ENCODE data around the gene TUBA4A. TPM values are rescaled to one million over a fixed set of nuclear protein-coding genes. Genes with fewer than 3 reads are reported as not detected.
A peak's percentile ranks its signal among the peaks of the same experiment; 100 is the strongest.

TUBA4A gene
- total and polyA plus RNA-seq, 4 donors = 15.6 to 82.1 (median 43.0) TPM

DNA sequence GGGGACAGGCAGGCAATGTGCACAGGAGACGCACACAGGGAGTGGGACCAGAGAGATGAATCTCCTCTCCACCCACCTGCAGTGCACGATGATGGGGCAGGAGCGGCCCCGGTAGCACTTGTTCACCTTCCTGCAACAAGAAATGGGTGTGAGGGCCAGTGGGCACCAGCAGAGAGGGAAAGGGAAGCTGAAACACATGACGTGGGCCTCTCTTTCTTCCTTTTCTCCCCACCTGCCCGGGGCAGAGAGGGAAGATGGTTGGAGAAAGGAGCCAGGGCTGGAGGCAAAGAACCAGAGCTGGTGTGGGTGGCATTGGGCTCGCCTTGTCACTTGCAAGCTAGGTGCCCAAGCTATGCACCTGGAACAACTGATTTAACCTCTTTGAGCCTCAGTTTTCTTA is 37.7 kb upstream of the TUBA4A start:
- ATAC-seq (ENCODE audit: insufficient read depth, low FRiP score) (no peak), DNase-seq (no peak)
- Histone ChIP-seq H3K27me3 (ENCODE audit: control insufficient read depth in 3 of 3, insufficient read depth in 3 of 3, low read length in 2 of 3) (peaks cover 0 to 5% (median 0%) of the 10 kb centered on the region in 3 donors), H3K9me3 (ENCODE audit: control insufficient read depth in 4 of 4, insufficient read depth in 3 of 4, low read length in 3 of 4) (no peaks in the 10 kb centered on the region), H3K4me1 (ENCODE audit: control insufficient read depth in 5 of 5, insufficient read depth in 5 of 5, low read length in 5 of 5) (peaks cover 0 to 13% (median 4%) of the 10 kb centered on the region in 5 donors), H3K9ac (ENCODE audit: insufficient read depth in 1 of 2, low read length in 2 of 2) (no peak overlapping the region), H3K27ac (ENCODE audit: low read depth in 1 of 2, low read length in 1 of 2) (no peak overlapping the region), H3K4me3 (no peak overlapping the region), H3K36me3 (ENCODE audit: control insufficient read depth in 4 of 4, insufficient read depth in 4 of 4, low read length in 4 of 4) (no peaks in the 10 kb centered on the region)
- 81 to 85% methylated on average over 6 to 7 of the region's 7 CpGs for WGBS, 2 donors
- TF ChIP-seq CTCF (IDR thresholded peaks at IDR 0.05; ENCODE audit: control extremely low read depth, extremely low read depth) = no peak

GRCh38 chr2:219290381-219291171 is 36.9 kb upstream of the TUBA4A start:
- DNase-seq = no peak
- Histone ChIP-seq H3K36me3 (ENCODE audit: control insufficient read depth in 4 of 4, insufficient read depth in 4 of 4, low read length in 4 of 4) (peaks cover 0 to 6% (median under 1%) of the 10 kb centered on the region in 4 donors), H3K27me3 (ENCODE audit: control insufficient read depth in 3 of 3, insufficient read depth in 3 of 3, low read length in 2 of 3) (peaks cover 0 to 5% (median 0%) of the 10 kb centered on the region in 3 donors), H3K27ac (ENCODE audit: low read depth in 1 of 2, low read length in 1 of 2) (no peak overlapping the region), H3K4me3 (no peak overlapping the region), H3K4me1 (ENCODE audit: control insufficient read depth in 5 of 5, insufficient read depth in 5 of 5, low read length in 5 of 5) (peaks cover 0 to 13% (median 4%) of the 10 kb centered on the region in 5 donors), H3K9ac (ENCODE audit: insufficient read depth in 1 of 2, low read length in 2 of 2) (no peak overlapping the region), H3K9me3 (ENCODE audit: control insufficient read depth in 4 of 4, insufficient read depth in 3 of 4, low read length in 3 of 4) (no peaks in the 10 kb centered on the region)
- WGBS, 2 donors = 88 to 92% methylated on average over 16 of the region's 16 CpGs
- no peak for ATAC-seq (ENCODE audit: insufficient read depth, low FRiP score)
- no peak for TF ChIP-seq CTCF (IDR thresholded peaks at IDR 0.05; ENCODE audit: control extremely low read depth, extremely low read depth)

GRCh38 chr2:219289537-219290361 is 36.0 kb upstream of the TUBA4A start:
- Histone ChIP-seq H3K36me3 (ENCODE audit: control insufficient read depth in 4 of 4, insufficient read depth in 4 of 4, low read length in 4 of 4) (peaks cover 0 to 13% (median 7%) of the 10 kb centered on the region in 4 donors), H3K27me3 (ENCODE audit: control insufficient read depth in 3 of 3, insufficient read depth in 3 of 3, low read length in 2 of 3) (no peaks in the 10 kb centered on the region), H3K4me3 (no peak overlapping the region), H3K4me1 (ENCODE audit: control insufficient read depth in 5 of 5, insufficient read depth in 5 of 5, low read length in 5 of 5) (peaks cover 0 to 9% (median 0%) of the 10 kb centered on the region in 5 donors), H3K9ac (ENCODE audit: insufficient read depth in 1 of 2, low read length in 2 of 2) (no peak overlapping the region), H3K27ac (ENCODE audit: low read depth in 1 of 2, low read length in 1 of 2) (no peak overlapping the region), H3K9me3 (ENCODE audit: control insufficient read depth in 4 of 4, insufficient read depth in 3 of 4, low read length in 3 of 4) (no peaks in the 10 kb centered on the region)
- ATAC-seq (ENCODE audit: insufficient read depth, low FRiP score) = peak; percentile 32
- 51 to 65% methylated on average over 16 of the region's 16 CpGs for WGBS, 2 donors
- peak; percentile 81 to 87 (median 81) for DNase-seq
- TF ChIP-seq CTCF (IDR thresholded peaks at IDR 0.05; ENCODE audit: control extremely low read depth, extremely low read depth) = no peak

Data from lung (tissue), 12 donors.